Gastrocnemius medialis (tissue), 4 donors: Measurements from ENCODE around the gene MTR. TPM values are rescaled to one million over a fixed set of nuclear protein-coding genes. Genes with fewer than 3 reads are reported as not detected.

Experiments used
- ATAC-seq, 2 donors: fragments of 150-250 bp; one replicate each; pipeline ENCODE4 v1.9.1; 2016
- DNase-seq, 2 donors: peaks; one replicate each; pipeline ENCODE4 v3.0.0-alpha.2; 2019
- H3K27ac ChIP-seq, 4 donors: fragments of 200-600 bp; sonication (generic); 1 replicate in 1 of 4; 2 replicates in 3 of 4; pipeline ENCODE4 v1.5.1; 2016 to 2018; ENCODE audit warnings: mild to moderate bottlenecking in 2 of 4, moderate library complexity in 1 of 4
- H3K27me3 ChIP-seq, 3 donors: fragments of 200-600 bp; sonication (generic) in 2 of 3; 1 replicate in 1 of 3; 2 replicates in 2 of 3; pipeline versions ENCODE4 v1.5.1 to v1.6.0; 2016 to 2019; ENCODE audit warnings: mild to moderate bottlenecking in 1 of 3, moderate library complexity in 1 of 3
- H3K36me3 ChIP-seq, 2 donors: fragments of 200-600 bp; sonication (generic) in 1 of 2; one replicate each; pipeline ENCODE4 v1.5.1; 2017 to 2018
- H3K4me1 ChIP-seq, 2 donors: fragments of 200-600 bp; sonication (generic) in 1 of 2; one replicate each; pipeline ENCODE4 v1.5.1; 2016 to 2017; ENCODE audit warnings: mild to moderate bottlenecking in 2 of 2
- H3K4me3 ChIP-seq, 4 donors: fragments of 200-600 bp; sonication (generic) in 3 of 4; 1 replicate in 1 of 4; 2 replicates in 3 of 4; pipeline ENCODE4 v1.5.1; 2016 to 2019; ENCODE audit warnings: mild to moderate bottlenecking in 2 of 4
- H3K9me3 ChIP-seq, 3 donors: fragments of 200-600 bp; sonication (generic) in 2 of 3; 1 replicate in 1 of 3; 2 replicates in 2 of 3; pipeline ENCODE4 v1.5.1; 2016 to 2019
- CTCF ChIP-seq, 5 experiments: fragments of 450-650 bp in 3 of 5; fragments of 200-600 bp in 2 of 5; sonication (generic) in 2 of 5; IDR thresholded peaks in 4 of 5; conservative IDR thresholded peaks in 1 of 5; 1 replicate in 4 of 5; 2 replicates in 1 of 5; pipeline ENCODE4 v1.5.1; 2016 to 2019; ENCODE audit warnings: antibody characterized with exemption in 5 of 5, mild to moderate bottlenecking in 3 of 5, moderate library complexity in 3 of 5
- POLR2A ChIP-seq, 2 donors: fragments of 450-650 bp; IDR thresholded peaks; one replicate each; pipeline ENCODE4 v1.6.1; 2017; ENCODE audit warnings: antibody characterized with exemption in 2 of 2, mild to moderate bottlenecking in 2 of 2, moderate library complexity in 2 of 2
- in situ Hi-C, 4 donors: fragments of 200-750 bp; cut with MboI; loops; one replicate each; pipeline versions ENCODE4 v1.15.0 to v1.8.0; 2017; ENCODE audit warnings: low sequenced_read_pairs in 4 of 4
- intact Hi-C: fragments of 100-400 bp; cut with DNase I; formaldehyde crosslinking; loops from one replicate; pipeline ENCODE4 v1.15.1; 2023; ENCODE audit warnings: low total_unique reads
- total RNA-seq, 4 donors: library from RNA; depleted of rRNA; stranded (reverse); fragments of >200 nt; gene quantifications; one replicate each; pipeline versions ENCODE4 v1.1.0 to v1.2.3, GENCODE V29; 2016

The MTR gene
- total RNA-seq, 4 donors from 2014 or later, result 23.0 to 46.3 (median 29.1) TPM

GRCh38 chr1:236948996-236949395, 153.9 kb downstream of the MTR start:
- TF ChIP-seq POLR2A (IDR thresholded peaks at IDR 0.05) (no peak), CTCF (IDR thresholded peaks at IDR 0.05 in 4 of 5, conservative IDR thresholded peaks at IDR 0.05 in 1 of 5) (no peak)
- Histone ChIP-seq H3K4me1 (no peaks in the 10 kb centered on the region), H3K27ac (no peak overlapping the region), H3K36me3 (no peaks in the 10 kb centered on the region), H3K4me3 (no peak overlapping the region), H3K27me3 (no peaks in the 10 kb centered on the region), H3K9me3 (no peaks in the 10 kb centered on the region)
- no peak for ATAC-seq
- intact Hi-C loops (no loop called here), in situ Hi-C loops (no loop called here)
- no peak for DNase-seq

GRCh38 chr1:236950365-236950764, 155.3 kb downstream of the MTR start:
- ATAC-seq, result no peak
- Histone ChIP-seq H3K27ac (no peak overlapping the region), H3K4me3 (no peak overlapping the region), H3K9me3 (no peaks in the 10 kb centered on the region), H3K27me3 (no peaks in the 10 kb centered on the region), H3K4me1 (no peaks in the 10 kb centered on the region), H3K36me3 (no peaks in the 10 kb centered on the region)
- TF ChIP-seq POLR2A (IDR thresholded peaks at IDR 0.05), result no peak
- TF ChIP-seq CTCF (IDR thresholded peaks at IDR 0.05 in 4 of 5, conservative IDR thresholded peaks at IDR 0.05 in 1 of 5), result no peak
- in situ Hi-C loops, result no loop called here
- DNase-seq, result no peak
- intact Hi-C loops, result no loop called here

GRCh38 chr1:236951672-236952071, 156.6 kb downstream of the MTR start:
- DNase-seq, result no peak
- no peaks in the 10 kb centered on the region for H3K27me3 ChIP-seq
- in situ Hi-C loops (no loop called here), intact Hi-C loops (no loop called here)
- H3K4me3 ChIP-seq, result no peak overlapping the region
- TF ChIP-seq CTCF (IDR thresholded peaks at IDR 0.05 in 4 of 5, conservative IDR thresholded peaks at IDR 0.05 in 1 of 5) (no peak), POLR2A (IDR thresholded peaks at IDR 0.05) (no peak)
- no peak overlapping the region for H3K27ac ChIP-seq
- no peaks in the 10 kb centered on the region for H3K9me3 ChIP-seq
- no peaks in the 10 kb centered on the region for H3K4me1 ChIP-seq
- ATAC-seq, result no peak
- no peaks in the 10 kb centered on the region for H3K36me3 ChIP-seq

- Histone ChIP-seq H3K27ac (no peak overlapping the region), H3K27me3 (no peaks in the 10 kb centered on the region), H3K4me3 (no peak overlapping the region), H3K4me1 (no peaks in the 10 kb centered on the region), H3K9me3 (no peaks in the 10 kb centered on the region), H3K36me3 (no peaks in the 10 kb centered on the region)
- no peak for DNase-seq
- intact Hi-C loops (no loop called here), in situ Hi-C loops (no loop called here)
- no peak for ATAC-seq
- no peak for TF ChIP-seq CTCF (IDR thresholded peaks at IDR 0.05 in 4 of 5, conservative IDR thresholded peaks at IDR 0.05 in 1 of 5)
- no peak for TF ChIP-seq POLR2A (IDR thresholded peaks at IDR 0.05)
Measured at GRCh38 chr1:236952246-236953003, 157.3 kb downstream of the MTR start.
